H1 (cell line): Measurements from ENCODE around the gene FRMPD1.

ENCODE experiments used
- ATF2 ChIP-seq: IDR thresholded peaks from 2 replicates; pipeline ENCODE4 v1.6.1; 2012; ENCODE audit warnings: low read length, inconsistent platforms
- CHD2 ChIP-seq: IDR thresholded peaks from 2 replicates; pipeline ENCODE4 v1.6.1; 2012; ENCODE audit warnings: low read length, improper control_type of control experiment
- CTCF ChIP-seq, 3 experiments: IDR thresholded peaks; 1 replicate in 2 of 3; 2 replicates in 1 of 3; pipeline versions ENCODE4 v1.5.1 to v1.6.1; 2011; ENCODE audit warnings: low read length in 3 of 3, mild to moderate bottlenecking in 3 of 3, inconsistent platforms in 2 of 3, low read depth in 1 of 3, moderate library complexity in 1 of 3; ENCODE audit not compliant: insufficient read depth in 1 of 3; ENCODE audit errors: control extremely low read depth in 1 of 3
- EZH2 ChIP-seq: fragments of 200-600 bp; sonication (generic); IDR thresholded peaks from 2 replicates; pipeline ENCODE4 v1.7.1; 2012; ENCODE audit warnings: low read depth, mild to moderate bottlenecking, moderate library complexity, low read length, inconsistent platforms; ENCODE audit not compliant: severe bottlenecking
- HDAC2 ChIP-seq, 2 experiments: fragments of 300-600 bp in 1 of 2; sonication (generic) in 1 of 2; IDR thresholded peaks; 2 replicates each; pipeline ENCODE4 v1.6.1; 2011 to 2012; ENCODE audit warnings: low read depth in 2 of 2, low read length in 2 of 2, mild to moderate bottlenecking in 2 of 2, moderate library complexity in 2 of 2, borderline replicate concordance in 1 of 2, inconsistent platforms in 1 of 2
- HDAC6 ChIP-seq: IDR thresholded peaks from one replicate; pipeline ENCODE4 v1.7.1; 2012; ENCODE audit warnings: low read depth, mild to moderate bottlenecking, inconsistent platforms, low read length, moderate library complexity
- JUN ChIP-seq: IDR thresholded peaks from 2 replicates; pipeline ENCODE4 v1.6.1; 2011; ENCODE audit warnings: low read depth, mild to moderate bottlenecking, improper control_type of control experiment, low read length
- NRF1 ChIP-seq: IDR thresholded peaks from 2 replicates; pipeline ENCODE4 v1.6.1; 2011; ENCODE audit warnings: mild to moderate bottlenecking, low read depth, low read length, improper control_type of control experiment
- POLR2A ChIP-seq, 2 experiments: IDR thresholded peaks; 1 replicate in 1 of 2; 2 replicates in 1 of 2; pipeline ENCODE4 v1.6.1; 2011; ENCODE audit warnings: low read depth in 2 of 2, low read length in 2 of 2, mild to moderate bottlenecking in 2 of 2; ENCODE audit errors: control extremely low read depth in 1 of 2
- SRF ChIP-seq: IDR thresholded peaks from 2 replicates; pipeline ENCODE4 v1.6.1; 2011; ENCODE audit warnings: mild to moderate bottlenecking, low read depth, low read length, moderate library complexity
- TCF12 ChIP-seq: IDR thresholded peaks from 2 replicates; pipeline ENCODE4 v1.6.1; 2011; ENCODE audit warnings: low read depth, mild to moderate bottlenecking, low read length
- USF2 ChIP-seq: IDR thresholded peaks from 2 replicates; pipeline ENCODE4 v1.6.1; 2011; ENCODE audit warnings: low read length, improper control_type of control experiment
- YY1 ChIP-seq: IDR thresholded peaks from 2 replicates; pipeline ENCODE4 v1.6.1; 2011; ENCODE audit warnings: low read depth, mild to moderate bottlenecking, low read length
- ZNF274 ChIP-seq: IDR thresholded peaks from 2 replicates; pipeline ENCODE4 v1.7.0; 2012; ENCODE audit warnings: low read length, borderline replicate concordance; ENCODE audit errors: extremely low read depth

- TF ChIP-seq ATF2 (no peak), HDAC2 (IDR thresholded peaks at IDR 0.05; ENCODE audit: borderline replicate concordance in 1 of 2, low read depth in 2 of 2, low read length in 2 of 2) (no peak), POLR2A (IDR thresholded peaks at IDR 0.05; ENCODE audit: control extremely low read depth in 1 of 2, low read depth in 2 of 2, low read length in 2 of 2) (no peak), CHD2 (no peak), ZNF274 (no peak), CTCF (IDR thresholded peaks at IDR 0.05; ENCODE audit: control extremely low read depth in 1 of 3, insufficient read depth in 1 of 3, low read depth in 1 of 3, low read length in 3 of 3) (no peak), SRF (no peak), HDAC6 (no peak), USF2 (no peak), YY1 (no peak), EZH2 (no peak), NRF1 (no peak), JUN (no peak), TCF12 (no peak)
Observed at GRCh38 chr9:37602817-37603216, 47.9 kb upstream of the FRMPD1 start.
